Kidney capillary endothelial cell (primary cell): ENCODE measurements around the gene CNNM1.

Experiments used
- DNase-seq: peaks from one replicate; pipeline ENCODE4 v3.0.0-alpha.2; 2018; ENCODE audit warnings: low spot score

Gene CNNM1

DNA sequence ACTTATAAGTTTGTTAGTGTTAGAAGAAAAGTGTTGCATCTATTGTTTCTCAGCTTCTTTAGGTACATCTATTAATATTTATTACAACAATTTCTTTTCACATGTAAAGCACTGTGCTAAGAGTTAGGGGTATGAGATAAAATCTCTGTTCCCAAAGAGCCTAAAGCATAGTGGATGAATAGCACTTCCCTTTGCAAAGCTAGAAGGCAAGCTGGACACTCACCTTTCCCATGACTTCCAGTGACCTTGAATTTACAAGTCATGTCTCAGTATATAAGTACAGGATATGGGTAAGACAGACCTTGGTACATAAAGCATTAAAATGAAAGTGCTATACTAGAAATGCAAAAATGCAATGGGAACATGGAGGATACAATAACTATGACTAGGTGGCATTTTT is 8.7 kb downstream of the CNNM1 start:
- DNase-seq, result no peak

DNA sequence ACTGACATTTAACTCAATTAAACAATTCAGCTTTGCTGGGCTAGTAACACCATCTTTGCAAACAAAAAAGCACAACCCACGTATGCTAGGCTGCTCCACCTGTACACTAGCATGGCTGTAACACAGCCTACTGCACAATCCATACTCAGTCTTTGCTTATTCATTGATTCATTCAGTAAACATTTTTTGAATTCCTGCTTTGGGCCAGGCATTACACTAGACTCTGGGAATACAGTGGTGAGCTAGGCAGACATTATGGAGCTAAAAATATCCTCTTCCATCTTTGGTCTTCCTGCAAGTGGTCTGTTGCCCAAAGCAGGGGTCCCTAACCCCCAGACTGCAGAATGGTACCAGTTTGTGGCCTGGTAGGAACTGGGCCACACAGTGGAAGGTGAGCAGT is 9.9 kb downstream of the CNNM1 start:
- no peak for DNase-seq

GRCh38 chr10:99339563-99340047 is 10.4 kb downstream of the CNNM1 start:
- DNase-seq, result no peak

- DNase-seq, result no peak
Measured at GRCh38 chr10:99340650-99341049, 11.5 kb downstream of the CNNM1 start.

- DNase-seq, result no peak
Measured at GRCh38 chr10:99341248-99341647, 12.1 kb downstream of the CNNM1 start.

DNA sequence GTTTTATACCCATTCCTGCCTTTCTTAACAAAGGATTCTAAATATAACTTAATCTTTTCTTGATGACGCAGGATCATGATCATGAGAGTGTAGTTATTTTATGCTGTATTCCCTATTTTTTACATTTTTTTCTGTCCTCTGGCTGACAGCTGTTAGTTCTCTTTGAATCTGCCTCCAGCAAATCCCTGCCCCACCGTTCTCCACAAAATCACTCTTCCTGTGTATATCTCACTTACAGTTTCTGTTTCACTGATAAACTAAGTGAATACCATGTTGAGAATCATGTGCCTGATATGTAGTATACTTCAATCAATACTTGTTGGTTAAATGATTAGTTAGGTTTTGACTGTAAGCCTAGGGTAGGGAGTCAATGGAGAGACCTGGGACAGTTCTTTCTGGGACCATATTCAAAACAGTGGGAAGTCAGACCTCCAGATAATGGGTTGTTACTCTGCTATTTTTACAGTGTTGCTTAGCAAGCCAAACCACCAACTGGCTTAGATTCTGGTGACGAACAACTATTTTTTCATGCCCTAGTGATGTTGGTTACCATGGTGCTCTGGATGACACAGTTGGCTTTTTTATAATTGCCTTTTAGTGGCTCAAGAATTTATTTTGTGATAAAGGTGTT is 12.8 kb downstream of the CNNM1 start:
- DNase-seq, result no peak

DNA sequence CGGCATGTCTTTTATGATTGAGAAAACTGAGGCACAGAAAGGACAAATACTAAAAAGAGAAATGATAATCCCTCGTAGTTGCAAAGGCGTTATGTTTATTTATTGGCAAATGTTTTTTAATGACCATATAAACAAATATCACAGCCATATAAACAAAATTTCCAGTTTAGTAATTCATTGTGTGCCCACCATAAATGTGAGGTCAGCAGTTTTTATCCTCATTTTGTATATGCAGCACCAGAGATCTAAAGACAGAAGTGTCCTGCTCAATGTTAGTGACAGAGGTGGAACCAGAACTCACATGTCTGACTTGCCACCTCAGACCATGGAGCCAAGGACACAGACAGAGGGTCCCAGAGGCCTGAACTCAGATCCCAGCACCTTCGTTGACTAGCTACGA is 14.1 kb downstream of the CNNM1 start:
- no peak for DNase-seq

- no peak for DNase-seq
Measured at GRCh38 chr10:99344715-99345114, 15.6 kb downstream of the CNNM1 start.

DNA sequence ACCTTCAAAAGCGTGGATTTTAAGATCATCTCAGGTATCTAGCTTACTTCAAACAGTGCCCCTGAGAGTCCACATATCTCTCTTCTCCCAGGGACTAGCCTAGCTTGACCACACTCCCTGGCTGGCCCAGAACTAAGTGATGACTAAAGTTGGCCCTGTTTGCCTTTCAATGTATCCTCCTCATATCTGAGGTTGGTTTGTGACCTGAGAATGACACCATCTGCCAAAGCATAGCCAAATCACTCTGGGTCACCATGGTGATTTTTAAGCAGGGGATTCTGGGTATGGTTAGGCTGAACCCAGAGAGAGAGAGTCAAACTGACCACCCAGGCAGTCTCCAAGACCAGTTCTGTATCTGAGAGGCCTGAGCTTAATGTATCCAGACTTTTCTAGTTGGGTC is 16.2 kb downstream of the CNNM1 start:
- no peak for DNase-seq

GRCh38 chr10:99346247-99346646 is 17.1 kb downstream of the CNNM1 start:
- DNase-seq, result no peak

DNA sequence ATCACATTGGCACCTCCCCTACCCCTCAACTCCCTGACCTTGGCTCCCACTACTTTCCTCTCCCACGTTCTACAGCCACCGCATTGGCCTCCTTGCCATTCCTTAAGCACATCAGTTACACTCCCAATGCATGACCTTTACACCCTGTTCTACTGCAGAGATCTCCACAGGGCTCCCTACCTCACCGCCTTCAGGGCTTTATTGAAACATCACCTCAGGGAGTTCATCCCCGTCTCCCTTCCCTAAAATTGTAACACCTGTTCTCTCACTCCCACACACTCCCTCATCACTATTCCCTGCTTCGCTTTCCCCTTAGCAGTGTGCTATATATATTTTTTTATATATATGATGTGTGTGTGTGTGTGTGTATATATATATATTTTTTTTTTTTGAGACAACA is 18.5 kb downstream of the CNNM1 start:
- no peak for DNase-seq

GRCh38 chr10:99353182-99353581 is 24.0 kb downstream of the CNNM1 start:
- DNase-seq, result no peak

DNA sequence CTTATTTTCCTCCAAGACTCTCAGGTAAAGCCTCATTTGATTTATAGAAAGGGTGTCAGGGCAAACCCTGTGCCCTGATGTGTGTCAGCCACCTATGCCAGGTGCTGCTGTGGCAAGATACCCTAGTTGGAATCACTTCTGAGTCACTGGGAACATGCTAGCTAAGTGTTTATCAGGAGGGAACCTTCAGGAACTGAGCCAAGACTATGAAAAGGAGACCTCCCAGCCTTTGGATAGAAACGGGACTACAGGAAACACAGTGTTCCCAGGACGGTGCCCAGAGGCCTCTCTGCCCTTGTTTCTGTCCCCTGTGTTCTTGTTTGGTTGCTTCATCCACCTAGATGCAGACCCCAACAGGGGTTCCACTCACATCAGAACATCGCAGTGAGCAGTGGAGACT is 28.5 kb downstream of the CNNM1 start:
- DNase-seq, result no peak

- DNase-seq, result no peak
Measured at GRCh38 chr10:99358101-99358500, 28.9 kb downstream of the CNNM1 start.

DNA sequence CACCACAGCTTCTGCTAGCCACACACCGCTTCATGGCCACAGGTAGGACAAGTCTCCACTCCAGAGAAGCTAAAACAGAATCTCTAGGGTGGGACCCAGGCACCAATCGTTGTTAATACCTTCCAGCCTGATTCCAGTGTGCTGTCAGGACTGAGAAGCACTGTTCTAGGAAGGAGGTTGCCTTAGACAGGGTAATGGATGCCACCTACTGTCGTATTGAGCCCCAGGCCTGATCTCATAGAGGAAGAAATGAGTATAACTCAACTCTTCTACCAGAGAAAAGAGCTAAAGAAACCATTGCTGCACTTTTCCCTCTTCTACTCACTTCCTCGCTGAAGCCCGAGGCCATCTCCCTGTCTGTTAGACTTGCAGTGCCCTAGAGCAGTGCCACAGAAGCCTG is 31.8 kb downstream of the CNNM1 start:
- DNase-seq, result no peak

- no peak for DNase-seq
Measured at GRCh38 chr10:99364125-99364524, 35.0 kb downstream of the CNNM1 start.

GRCh38 chr10:99365311-99365710 is 36.2 kb downstream of the CNNM1 start:
- no peak for DNase-seq

GRCh38 chr10:99365736-99366135 is 36.6 kb downstream of the CNNM1 start:
- DNase-seq, result no peak

DNA sequence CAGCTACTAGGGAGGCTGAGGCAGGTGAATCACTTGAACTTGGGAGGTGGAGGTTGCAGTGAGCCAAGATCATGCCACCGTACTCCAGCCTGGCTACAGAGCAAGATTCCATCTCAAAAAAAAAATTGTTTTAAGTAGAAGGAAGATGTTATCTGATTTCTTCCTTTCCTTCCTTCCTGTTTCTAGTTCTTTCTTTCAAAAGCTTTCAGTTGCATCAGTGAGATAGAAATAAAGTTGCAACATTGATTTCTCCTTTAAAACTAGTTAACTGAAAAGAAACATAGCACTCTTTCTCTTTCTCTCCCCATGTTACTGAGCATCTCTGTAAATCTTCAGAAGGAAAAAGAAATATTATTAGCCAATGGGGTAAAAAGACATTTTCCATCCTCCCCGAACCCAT is 37.5 kb downstream of the CNNM1 start:
- DNase-seq, result no peak

DNA sequence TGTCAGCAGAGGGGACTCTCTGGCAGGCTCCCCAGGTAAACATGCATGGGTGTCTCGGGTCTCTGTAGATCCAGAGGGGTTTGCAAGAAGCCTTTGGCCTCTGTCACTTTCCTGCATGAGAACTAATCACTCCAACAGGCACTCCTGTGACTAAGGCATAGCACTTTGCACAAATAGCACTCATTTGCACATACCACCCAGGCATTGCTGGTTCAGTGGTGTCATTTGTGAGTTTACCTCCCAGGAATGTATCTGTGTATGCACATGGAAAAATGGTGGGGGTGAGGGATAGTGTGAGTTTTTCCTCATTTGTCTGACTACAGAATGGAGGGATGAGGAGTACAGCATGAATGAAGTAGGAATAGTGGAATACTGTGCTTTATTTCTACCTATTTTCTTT is 39.5 kb downstream of the CNNM1 start:
- DNase-seq, result no peak

DNA sequence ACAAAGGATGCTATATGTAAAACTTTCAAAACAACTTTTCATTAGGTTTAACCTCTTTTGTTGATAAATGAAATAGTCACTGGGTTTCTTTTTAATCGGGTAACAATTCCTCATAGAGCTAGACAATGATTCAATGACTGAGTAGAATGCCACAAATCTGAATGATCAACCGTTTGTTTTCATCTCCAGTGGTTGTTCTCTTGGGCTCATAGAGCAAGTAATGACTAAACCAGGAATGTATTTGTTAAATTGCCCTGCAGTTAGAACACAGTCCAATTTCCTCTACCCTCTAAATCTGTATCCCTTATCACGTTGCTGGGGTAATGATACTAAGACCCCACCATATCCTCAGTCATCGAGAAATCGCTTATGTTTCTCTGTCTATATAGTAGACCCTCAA is 40.0 kb downstream of the CNNM1 start:
- no peak for DNase-seq

GRCh38 chr10:99369551-99369950 is 40.4 kb downstream of the CNNM1 start:
- no peak for DNase-seq

DNA sequence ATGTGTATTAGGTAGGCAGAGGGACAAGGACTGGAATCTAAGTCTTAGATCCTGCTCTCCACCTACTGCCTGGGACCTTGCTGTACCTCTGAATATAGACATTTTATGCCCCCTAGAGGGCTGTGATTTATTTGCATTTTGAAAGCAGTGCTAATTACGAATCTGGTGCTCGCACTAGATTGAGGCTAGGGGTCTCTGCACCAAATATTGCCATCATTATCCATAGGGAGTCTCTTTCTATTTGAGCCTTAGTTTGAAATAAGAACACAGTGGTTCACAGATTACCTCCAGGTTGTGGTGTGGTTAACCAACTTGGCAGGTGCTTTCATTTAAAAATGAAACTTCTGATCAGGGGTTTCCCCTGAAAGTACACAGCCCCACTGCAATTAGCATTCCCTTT is 41.8 kb downstream of the CNNM1 start:
- no peak for DNase-seq

DNA sequence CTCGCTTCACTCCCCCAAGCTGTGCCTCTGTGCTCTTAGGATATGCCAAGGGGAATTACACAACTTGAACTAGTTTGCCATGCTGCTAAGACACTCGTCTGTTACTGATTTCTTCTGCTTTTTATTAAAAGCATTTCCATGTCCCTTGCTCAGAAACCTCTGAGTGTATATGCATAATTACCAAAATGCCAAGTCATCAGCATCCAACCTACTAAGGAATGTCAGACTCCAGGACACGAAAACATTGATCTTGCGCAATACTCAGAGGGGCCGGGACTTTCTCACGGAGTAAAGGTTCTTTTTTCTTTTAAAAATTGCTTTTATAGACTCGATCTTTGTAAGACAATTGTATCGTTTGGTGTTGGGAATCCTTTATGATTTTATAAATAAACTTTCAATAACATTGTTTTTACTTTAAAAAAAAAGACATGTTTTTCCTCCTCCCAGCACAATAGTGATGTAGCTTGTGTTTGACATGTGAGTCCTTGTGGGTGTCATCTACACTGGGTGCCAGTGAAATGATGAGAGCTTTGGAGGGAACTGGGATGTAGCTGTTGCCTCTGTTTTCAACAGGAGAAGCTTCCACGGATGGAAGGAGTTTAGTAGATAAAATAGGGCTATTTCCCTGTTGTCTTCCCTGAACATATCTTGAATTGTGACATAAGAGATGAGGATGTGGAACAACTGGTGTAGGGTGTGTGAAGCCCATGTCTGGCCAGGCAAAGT is 43.6 kb downstream of the CNNM1 start:
- no peak for DNase-seq
